Measurements from ENCODE around the gene ERCC5. TPM values are rescaled to one million over a fixed set of nuclear protein-coding genes. Genes with fewer than 3 reads are reported as not detected.

ERCC5 gene
- total and polyA plus RNA-seq, 4 donors = 17.7 to 44.8 (median 24.7) TPM

- no peak overlapping the region for H3K4me3 ChIP-seq (ENCODE audit: low read depth in 1 of 3, low read length in 3 of 3)
- TF ChIP-seq SP1 (IDR thresholded peaks at IDR 0.05) (peak; percentile 99), GABPA (IDR thresholded peaks at IDR 0.05 in 1 of 2, conservative IDR thresholded peaks at IDR 0.05 in 1 of 2) (peak in 1 of 2 donors; percentile 11), FOXA2 (IDR thresholded peaks at IDR 0.05) (peak; percentile 88), CTCF (IDR thresholded peaks at IDR 0.05; ENCODE audit: low read depth, low read length, missing input control) (no peak), RXRA (IDR thresholded peaks at IDR 0.05) (peak; percentile 91 to 93), HNF4A (conservative IDR thresholded peaks at IDR 0.05) (peak; percentile 98 to 99), REST (IDR thresholded peaks at IDR 0.05) (peak; percentile 89), TAF1 (conservative IDR thresholded peaks at IDR 0.05) (no peak), ATF3 (IDR thresholded peaks at IDR 0.05) (peak; percentile 80), JUND (IDR thresholded peaks at IDR 0.05) (peak; percentile 76 to 80), EGR1 (IDR thresholded peaks at IDR 0.05; ENCODE audit: low read depth in 2 of 2) (peak; percentile 22 to 77), FOXA1 (IDR thresholded peaks at IDR 0.05) (peak; percentile 94), MAX (IDR thresholded peaks at IDR 0.05) (peak; percentile 63), ZBTB33 (IDR thresholded peaks at IDR 0.05) (peak; percentile 70), YY1 (IDR thresholded peaks at IDR 0.05) (peak; percentile 83), NR2F2 (IDR thresholded peaks at IDR 0.05) (peak; percentile 73), RAD21 (IDR thresholded peaks at IDR 0.05) (no peak), HNF4G (IDR thresholded peaks at IDR 0.05) (peak; percentile 93)
- peaks cover 5 to 16% (median 10%) of the 10 kb centered on the region in 4 donors for H3K4me1 ChIP-seq (ENCODE audit: control insufficient read depth in 4 of 4, insufficient read depth in 4 of 4, low read length in 3 of 4)
- peak overlapping the region; percentile 61 to 66 for H3K27ac ChIP-seq (ENCODE audit: low read depth in 1 of 2, low read length in 2 of 2)
- no peaks in the 10 kb centered on the region for H3K9me3 ChIP-seq (ENCODE audit: control insufficient read depth in 4 of 4, low read length in 3 of 4)
- no peaks in the 10 kb centered on the region for H3K27me3 ChIP-seq (ENCODE audit: control insufficient read depth in 4 of 4, insufficient read depth in 4 of 4, low read length in 3 of 4)
- no peak overlapping the region for H3K9ac ChIP-seq (ENCODE audit: low read depth in 1 of 2, low read length in 2 of 2)
- no peaks in the 10 kb centered on the region for H3K36me3 ChIP-seq (ENCODE audit: control insufficient read depth in 4 of 4, insufficient read depth in 3 of 4, low read depth in 1 of 4, low read length in 3 of 4)
- no peak for DNase-seq (ENCODE audit: low spot score)
- WGBS = 33% methylated on average over 4 of the region's 4 CpGs
Measured at GRCh38 chr13:102907886-102908515, 62.2 kb downstream of the ERCC5 start.
